Stimulated activated naive CD8-positive, alpha-beta T cell treated with anti-CD3 and anti-CD28 coated beads, Interleukin-15, amount 100 ng/mL, for 72 hours (primary cell): Measurements from ENCODE around the gene YY1.
"Not testable (repeated sequence)": the region's sequence is repeated elsewhere in the genome, so short reads cannot be mapped to it uniquely, and the experiment has no call there.

Experiments used
- ATAC-seq: fragments of 150-1000 bp; cut with Tn5 transposase; 2 replicates; pipeline ENCODE4 v1.10.0; 2021; ENCODE audit warnings: mild to moderate bottlenecking, moderate library complexity
- DNase-seq, 2 donors: peaks; one replicate each; pipeline ENCODE4 v3.0.0; 2021 to 2022
- H3K27ac Mint-ChIP-seq, 2 donors: one replicate each; pipeline ENCODE4 v1.8.0; 2022; ENCODE audit warnings: mild to moderate bottlenecking in 2 of 2, mixed read lengths in 2 of 2, moderate library complexity in 2 of 2
- H3K27me3 Mint-ChIP-seq: one replicate; pipeline ENCODE4 v1.8.0; 2022; ENCODE audit warnings: mixed read lengths
- H3K4me1 Mint-ChIP-seq: one replicate; pipeline ENCODE4 v1.8.0; 2022; ENCODE audit warnings: mild to moderate bottlenecking, mixed read lengths
- H3K4me3 Mint-ChIP-seq, 2 donors: one replicate each; pipeline ENCODE4 v1.8.0; 2022; ENCODE audit warnings: mild to moderate bottlenecking in 2 of 2, mixed read lengths in 2 of 2, moderate library complexity in 1 of 2
- H3K9me3 Mint-ChIP-seq, 2 donors: one replicate each; pipeline ENCODE4 v1.8.0; 2022; ENCODE audit warnings: mixed read lengths in 2 of 2

Gene YY1

GRCh38 chr14:100283436-100283835 lies 44.5 kb downstream of the YY1 start:
- peaks cover 31% of the 10 kb centered on the region for H3K4me1 Mint-ChIP-seq
- peak overlapping the region in 1 of 2 donors; percentile 59 for H3K27ac Mint-ChIP-seq
- DNase-seq, ATAC-seq, H3K9me3 Mint-ChIP-seq, H3K4me3 Mint-ChIP-seq, H3K27me3 Mint-ChIP-seq: not testable (repeated sequence)

- Mint-ChIP-seq H3K4me3 (peak overlapping the region; percentile 70 to 77), H3K9me3 (no peaks in the 10 kb centered on the region), H3K27ac (peak overlapping the region; percentile 85 to 89), H3K27me3 (no peaks in the 10 kb centered on the region), H3K4me1 (peaks cover 23% of the 10 kb centered on the region)
- ATAC-seq (no peak), DNase-seq (no peak)
These were observed 45.3 kb downstream of the YY1 start for GRCh38 chr14:100283984-100284881.

- peaks cover 16% of the 10 kb centered on the region for H3K4me1 Mint-ChIP-seq
- peak overlapping the region; percentile 79 to 83 for H3K4me3 Mint-ChIP-seq
These were observed 46.3 kb downstream of the YY1 start for GRCh38 chr14:100285021-100285912.

GRCh38 chr14:100285913-100286400 lies 47.0 kb downstream of the YY1 start:
- ATAC-seq, result no peak
- peaks cover 16% of the 10 kb centered on the region for H3K4me1 Mint-ChIP-seq
- no peaks in the 10 kb centered on the region for H3K27me3 Mint-ChIP-seq
- no peak for DNase-seq
- H3K27ac Mint-ChIP-seq, result peak overlapping the region; percentile 13 to 88
- H3K4me3 Mint-ChIP-seq, result peak overlapping the region; percentile 79 to 83
- H3K9me3 Mint-ChIP-seq, result no peaks in the 10 kb centered on the region

More at GRCh38 chr14:100285021-100285912, 46.3 kb downstream of the YY1 start:
- ATAC-seq (peak; percentile 92), DNase-seq (peak; percentile 83 to 90)
- peak overlapping the region; percentile 74 to 88 for H3K27ac Mint-ChIP-seq
- no peaks in the 10 kb centered on the region for H3K9me3 Mint-ChIP-seq
- H3K27me3 Mint-ChIP-seq, result no peaks in the 10 kb centered on the region

- Mint-ChIP-seq H3K4me1 (peaks cover 16% of the 10 kb centered on the region), H3K27ac (no peak overlapping the region), H3K9me3 (no peaks in the 10 kb centered on the region), H3K27me3 (no peaks in the 10 kb centered on the region), H3K4me3 (peak overlapping the region in 1 of 2 donors; percentile 8)
- no peak for ATAC-seq
- DNase-seq, result no peak
These were observed 47.7 kb downstream of the YY1 start for GRCh38 chr14:100286484-100287191.

- no peak overlapping the region for H3K27ac Mint-ChIP-seq
These were observed 48.5 kb downstream of the YY1 start for GRCh38 chr14:100287202-100287997.

GRCh38 chr14:100287998-100288295 lies 49.0 kb downstream of the YY1 start:
- peaks cover 16% of the 10 kb centered on the region for H3K4me1 Mint-ChIP-seq
- not testable (repeated sequence) for H3K4me3 Mint-ChIP-seq, H3K9me3 Mint-ChIP-seq, H3K27me3 Mint-ChIP-seq, DNase-seq, ATAC-seq
- H3K27ac Mint-ChIP-seq, result peak overlapping the region in 1 of 2 donors; percentile 83

More at GRCh38 chr14:100287202-100287997, 48.5 kb downstream of the YY1 start:
- no peak for ATAC-seq
- H3K4me3 Mint-ChIP-seq, result no peak overlapping the region
- peaks cover 16% of the 10 kb centered on the region for H3K4me1 Mint-ChIP-seq
- no peaks in the 10 kb centered on the region for H3K27me3 Mint-ChIP-seq
- no peak for DNase-seq
- H3K9me3 Mint-ChIP-seq, result no peaks in the 10 kb centered on the region

GRCh38 chr14:100288382-100289185 lies 49.6 kb downstream of the YY1 start:
- H3K4me1 Mint-ChIP-seq, result peaks cover 16% of the 10 kb centered on the region
- DNase-seq (no peak), ATAC-seq (no peak)
- H3K9me3 Mint-ChIP-seq, result no peaks in the 10 kb centered on the region
- H3K4me3 Mint-ChIP-seq, result no peak overlapping the region
- no peaks in the 10 kb centered on the region for H3K27me3 Mint-ChIP-seq
- H3K27ac Mint-ChIP-seq, result peak overlapping the region in 1 of 2 donors; percentile 83

- Mint-ChIP-seq H3K4me3 (no peak overlapping the region), H3K27me3 (no peaks in the 10 kb centered on the region), H3K27ac (no peak overlapping the region), H3K9me3 (no peaks in the 10 kb centered on the region), H3K4me1 (peaks cover 7% of the 10 kb centered on the region)
- DNase-seq (no peak), ATAC-seq (no peak)
These were observed 51.1 kb downstream of the YY1 start for GRCh38 chr14:100289916-100290606.

GRCh38 chr14:100290607-100291304 lies 51.8 kb downstream of the YY1 start:
- ATAC-seq, result no peak
- H3K27ac Mint-ChIP-seq, result no peak overlapping the region
- peaks cover 6% of the 10 kb centered on the region for H3K4me1 Mint-ChIP-seq
- no peak overlapping the region for H3K4me3 Mint-ChIP-seq
- H3K27me3 Mint-ChIP-seq, result no peaks in the 10 kb centered on the region
- no peak for DNase-seq
- no peaks in the 10 kb centered on the region for H3K9me3 Mint-ChIP-seq

- no peaks in the 10 kb centered on the region for H3K4me1 Mint-ChIP-seq
- no peak for DNase-seq
- no peak for ATAC-seq
- peak overlapping the region in 1 of 2 donors; percentile 76 for H3K27ac Mint-ChIP-seq
- H3K4me3 Mint-ChIP-seq, result no peak overlapping the region
- H3K27me3 Mint-ChIP-seq, result no peaks in the 10 kb centered on the region
- H3K9me3 Mint-ChIP-seq, result no peaks in the 10 kb centered on the region
These were observed 52.5 kb downstream of the YY1 start for GRCh38 chr14:100291305-100292075.

GRCh38 chr14:100292301-100292775 lies 53.4 kb downstream of the YY1 start:
- peaks cover 4% of the 10 kb centered on the region for H3K4me1 Mint-ChIP-seq

More at GRCh38 chr14:100292301-100292775, 53.4 kb downstream of the YY1 start:
- Mint-ChIP-seq H3K9me3 (no peaks in the 10 kb centered on the region), H3K27me3 (no peaks in the 10 kb centered on the region), H3K4me3 (no peak overlapping the region), H3K27ac (peak overlapping the region in 1 of 2 donors; percentile 59)
- no peak for DNase-seq
- ATAC-seq, result peak; percentile 51
